Measurements from ENCODE around the gene PCDHGC4. TPM values are rescaled to one million over a fixed set of nuclear protein-coding genes. Genes with fewer than 3 reads are reported as not detected.

Gene PCDHGC4
- polyA plus RNA-seq, 1 donor, result 1.7 TPM

DNA sequence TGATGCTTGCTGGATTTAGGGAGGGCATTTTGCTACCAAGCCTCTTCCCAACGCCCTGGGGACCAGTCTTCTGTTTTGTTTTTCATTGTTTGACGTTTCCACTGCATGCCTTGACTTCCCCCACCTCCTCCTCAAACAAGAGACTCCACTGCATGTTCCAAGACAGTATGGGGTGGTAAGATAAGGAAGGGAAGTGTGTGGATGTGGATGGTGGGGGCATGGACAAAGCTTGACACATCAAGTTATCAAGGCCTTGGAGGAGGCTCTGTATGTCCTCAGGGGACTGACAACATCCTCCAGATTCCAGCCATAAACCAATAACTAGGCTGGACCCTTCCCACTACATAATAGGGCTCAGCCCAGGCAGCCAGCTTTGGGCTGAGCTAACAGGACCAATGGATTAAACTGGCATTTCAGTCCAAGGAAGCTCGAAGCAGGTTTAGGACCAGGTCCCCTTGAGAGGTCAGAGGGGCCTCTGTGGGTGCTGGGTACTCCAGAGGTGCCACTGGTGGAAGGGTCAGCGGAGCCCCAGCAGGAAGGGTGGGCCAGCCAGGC lies 27.0 kb downstream of the PCDHGC4 start:
- Histone ChIP-seq H3K4me3 (ENCODE audit: low read length) (no peak overlapping the region), H3K9me3 (ENCODE audit: control insufficient read depth, low read depth, low read length) (no peaks in the 10 kb centered on the region), H3K4me1 (ENCODE audit: control insufficient read depth, insufficient read depth, low read length) (peaks cover 3% of the 10 kb centered on the region), H3K36me3 (ENCODE audit: control insufficient read depth, insufficient read depth, low read length) (peaks cover 36% of the 10 kb centered on the region), H3K27me3 (ENCODE audit: control insufficient read depth, insufficient read depth, low read length) (peaks cover 12% of the 10 kb centered on the region), H3K27ac (ENCODE audit: low read length) (no peak overlapping the region)
- DNase-seq, result no peak
- no CpG with 5 or more reads among the region's 4 CpGs for WGBS (ENCODE audit: insufficient coverage, low lambda C conversion rate)

DNA sequence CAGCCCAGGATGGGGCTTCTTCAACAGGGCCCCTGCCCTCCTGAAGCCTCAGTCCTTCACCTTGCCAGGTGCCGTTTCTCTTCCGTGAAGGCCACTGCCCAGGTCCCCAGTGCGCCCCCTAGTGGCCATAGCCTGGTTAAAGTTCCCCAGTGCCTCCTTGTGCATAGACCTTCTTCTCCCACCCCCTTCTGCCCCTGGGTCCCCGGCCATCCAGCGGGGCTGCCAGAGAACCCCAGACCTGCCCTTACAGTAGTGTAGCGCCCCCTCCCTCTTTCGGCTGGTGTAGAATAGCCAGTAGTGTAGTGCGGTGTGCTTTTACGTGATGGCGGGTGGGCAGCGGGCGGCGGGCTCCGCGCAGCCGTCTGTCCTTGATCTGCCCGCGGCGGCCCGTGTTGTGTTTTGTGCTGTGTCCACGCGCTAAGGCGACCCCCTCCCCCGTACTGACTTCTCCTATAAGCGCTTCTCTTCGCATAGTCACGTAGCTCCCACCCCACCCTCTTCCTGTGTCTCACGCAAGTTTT lies 27.6 kb downstream of the PCDHGC4 start:
- WGBS (ENCODE audit: insufficient coverage, low lambda C conversion rate), result 0% methylated on average over 1 of the region's 28 CpGs

DNA sequence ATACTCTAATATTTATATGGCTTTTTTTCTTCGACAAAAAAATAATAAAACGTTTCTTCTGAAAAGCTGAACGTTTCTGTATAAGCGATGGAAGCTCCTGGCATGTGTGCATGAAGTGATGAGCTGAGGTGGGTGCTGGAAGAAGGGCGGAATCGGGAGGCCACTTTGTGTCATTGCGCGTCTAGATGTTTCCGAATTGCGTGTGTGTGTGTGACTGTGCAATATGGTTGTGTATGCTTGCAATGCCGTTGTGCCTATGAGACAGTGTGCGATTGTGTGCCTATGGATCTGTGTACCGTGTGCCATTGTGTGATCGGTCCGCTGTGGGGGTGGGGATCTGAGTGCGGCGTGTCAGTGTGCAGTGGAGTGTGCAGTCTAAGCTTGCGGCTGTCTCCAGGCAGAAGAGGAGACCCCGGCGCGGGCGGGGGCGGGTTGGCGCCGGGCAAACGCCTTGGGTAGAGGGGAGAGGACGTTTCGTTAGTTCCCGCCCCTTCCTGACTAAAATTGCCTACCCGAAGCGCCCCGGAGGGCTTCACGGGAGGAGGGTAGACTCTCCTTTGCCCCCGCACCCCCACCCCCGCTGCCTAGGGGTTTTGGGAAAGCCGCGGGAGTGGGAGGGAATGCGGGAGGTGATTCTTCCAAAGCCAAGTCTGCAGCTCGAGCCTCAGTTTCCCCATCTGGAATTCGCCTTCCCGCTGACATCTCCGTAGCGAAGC lies 28.2 kb downstream of the PCDHGC4 start:
- Histone ChIP-seq H3K4me1 (ENCODE audit: control insufficient read depth, insufficient read depth, low read length) (peaks cover 2% of the 10 kb centered on the region), H3K27ac (ENCODE audit: low read length) (peak overlapping the region; percentile 81)
- DNase-seq, result peak in 1 of 2 donors; percentile 48

More for the DNA sequence above, 27.6 kb downstream of the PCDHGC4 start:
- DNase-seq, result peak; percentile 59 to 66
- peaks cover 40% of the 10 kb centered on the region for H3K36me3 ChIP-seq (ENCODE audit: control insufficient read depth, insufficient read depth, low read length)
- H3K27me3 ChIP-seq (ENCODE audit: control insufficient read depth, insufficient read depth, low read length), result peaks cover 12% of the 10 kb centered on the region
- peaks cover 3% of the 10 kb centered on the region for H3K4me1 ChIP-seq (ENCODE audit: control insufficient read depth, insufficient read depth, low read length)
- no peaks in the 10 kb centered on the region for H3K9me3 ChIP-seq (ENCODE audit: control insufficient read depth, low read depth, low read length)
- H3K27ac ChIP-seq (ENCODE audit: low read length), result peak overlapping the region; percentile 81
- peak overlapping the region; percentile 49 for H3K4me3 ChIP-seq (ENCODE audit: low read length)

DNA sequence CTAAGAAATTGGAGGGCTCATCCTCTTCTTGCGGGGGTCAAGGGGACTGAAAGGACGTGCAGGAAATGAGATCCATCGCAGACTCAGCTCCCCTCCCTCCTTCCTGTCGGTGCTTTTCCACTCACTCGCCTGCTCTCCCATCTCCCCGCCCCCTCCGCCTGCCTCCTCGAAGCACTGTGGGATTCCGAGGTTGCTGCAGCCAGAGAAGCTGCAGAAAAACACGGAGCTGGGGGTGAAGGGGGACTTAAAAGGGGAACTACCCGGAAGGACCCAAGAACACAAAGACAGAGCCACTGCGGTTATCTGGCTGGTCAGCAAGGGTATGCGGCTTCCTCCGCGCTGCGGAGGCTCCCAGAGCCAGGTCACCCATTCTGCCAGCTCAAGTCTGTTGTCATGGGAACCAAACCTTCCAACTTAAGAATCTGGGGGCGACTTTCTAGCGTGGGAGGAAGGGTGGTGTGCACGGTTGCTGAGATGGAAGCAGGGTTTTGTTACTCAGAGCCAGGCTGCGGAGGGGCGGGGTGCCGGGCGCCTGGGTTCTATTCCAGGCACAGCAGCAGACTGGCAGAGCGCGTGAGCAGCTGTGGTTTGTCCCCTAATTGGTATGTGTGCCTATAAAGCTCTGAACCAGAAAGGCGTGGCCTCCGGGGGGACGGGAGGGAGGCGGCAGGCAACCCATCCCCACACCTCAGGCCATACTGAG lies 28.9 kb downstream of the PCDHGC4 start:
- no peaks in the 10 kb centered on the region for H3K9me3 ChIP-seq (ENCODE audit: control insufficient read depth, low read depth, low read length)
- peak overlapping the region; percentile 81 for H3K27ac ChIP-seq (ENCODE audit: low read length)
- H3K36me3 ChIP-seq (ENCODE audit: control insufficient read depth, insufficient read depth, low read length), result peaks cover 50% of the 10 kb centered on the region
- DNase-seq, result peak; percentile 57 to 69
- H3K27me3 ChIP-seq (ENCODE audit: control insufficient read depth, insufficient read depth, low read length), result peaks cover 7% of the 10 kb centered on the region
- no CpG with 5 or more reads among the region's 29 CpGs for WGBS (ENCODE audit: insufficient coverage, low lambda C conversion rate)
- H3K4me1 ChIP-seq (ENCODE audit: control insufficient read depth, insufficient read depth, low read length), result no peaks in the 10 kb centered on the region
- H3K4me3 ChIP-seq (ENCODE audit: low read length), result peak overlapping the region; percentile 49

More for the DNA sequence above, 28.2 kb downstream of the PCDHGC4 start:
- no peaks in the 10 kb centered on the region for H3K9me3 ChIP-seq (ENCODE audit: control insufficient read depth, low read depth, low read length)
- WGBS (ENCODE audit: insufficient coverage, low lambda C conversion rate), result 0% methylated on average over 1 of the region's 43 CpGs
- peak overlapping the region; percentile 49 for H3K4me3 ChIP-seq (ENCODE audit: low read length)
- H3K36me3 ChIP-seq (ENCODE audit: control insufficient read depth, insufficient read depth, low read length), result peaks cover 46% of the 10 kb centered on the region
- H3K27me3 ChIP-seq (ENCODE audit: control insufficient read depth, insufficient read depth, low read length), result peaks cover 11% of the 10 kb centered on the region

DNA sequence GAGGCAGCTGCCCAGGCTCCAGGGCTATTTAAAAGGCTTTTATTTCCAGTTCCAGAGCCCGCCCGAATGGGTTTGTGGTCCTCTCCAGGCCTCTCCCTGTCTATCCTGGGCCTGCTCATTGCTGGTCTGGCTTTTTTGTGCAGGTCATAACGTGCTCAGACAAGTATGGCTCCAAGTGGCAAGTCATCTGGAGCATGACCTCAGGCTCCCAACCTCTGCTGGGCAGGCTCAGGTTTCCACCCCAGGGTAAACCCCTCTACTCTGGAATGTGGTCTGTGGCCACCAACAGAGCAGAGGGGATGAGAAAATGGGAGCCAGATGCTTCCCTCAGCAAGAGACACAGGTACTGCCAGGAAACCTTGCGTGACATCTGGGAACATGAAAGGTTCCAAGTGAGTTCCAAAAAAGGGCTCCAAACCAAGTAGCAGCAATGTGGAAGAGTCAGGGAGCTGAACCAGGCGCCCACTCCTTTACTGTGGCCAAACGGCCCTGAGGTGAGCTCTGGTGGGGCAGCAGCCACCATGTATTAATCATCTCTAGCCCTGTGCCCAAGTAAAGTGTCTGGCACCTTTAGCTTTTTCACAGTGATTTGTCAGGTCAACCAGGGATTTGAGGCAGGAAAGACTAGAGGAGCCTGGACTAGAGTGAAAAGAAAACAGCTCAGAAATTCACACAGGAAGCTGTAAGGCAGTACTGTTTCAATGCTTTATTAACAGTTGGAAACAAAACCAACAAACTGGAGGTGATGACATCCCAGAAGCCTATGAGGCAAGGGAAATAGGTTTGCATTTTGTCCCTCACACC lies 29.7 kb downstream of the PCDHGC4 start:
- H3K27ac ChIP-seq (ENCODE audit: low read length), result peak overlapping the region; percentile 81
- H3K4me3 ChIP-seq (ENCODE audit: low read length), result no peak overlapping the region
- WGBS (ENCODE audit: insufficient coverage, low lambda C conversion rate), result no CpG with 5 or more reads among the region's 6 CpGs
- no peaks in the 10 kb centered on the region for H3K4me1 ChIP-seq (ENCODE audit: control insufficient read depth, insufficient read depth, low read length)
- peaks cover under 1% of the 10 kb centered on the region for H3K27me3 ChIP-seq (ENCODE audit: control insufficient read depth, insufficient read depth, low read length)
- no peaks in the 10 kb centered on the region for H3K9me3 ChIP-seq (ENCODE audit: control insufficient read depth, low read depth, low read length)
- H3K36me3 ChIP-seq (ENCODE audit: control insufficient read depth, insufficient read depth, low read length), result peaks cover 57% of the 10 kb centered on the region
- no peak for DNase-seq

DNA sequence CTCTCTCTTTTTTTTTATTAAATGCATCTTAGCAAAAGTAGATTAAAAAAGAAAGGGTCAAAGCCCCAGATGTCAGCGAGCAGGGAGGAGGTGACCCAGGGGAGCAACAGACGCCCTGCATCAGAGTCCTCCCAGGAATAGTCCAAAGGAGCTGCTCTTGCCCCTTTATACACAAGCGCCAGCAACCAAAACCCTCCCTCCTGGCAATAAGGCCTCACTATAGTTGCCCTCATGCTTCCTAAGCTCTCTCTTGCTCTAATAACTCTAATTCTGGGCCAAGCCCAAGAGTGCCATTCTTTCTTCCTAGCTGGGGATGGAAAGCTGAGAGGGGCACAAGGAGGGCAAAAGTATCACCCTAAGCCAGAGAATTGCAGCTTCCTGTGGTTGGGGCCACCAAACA lies 30.3 kb downstream of the PCDHGC4 start:
- H3K4me1 ChIP-seq (ENCODE audit: control insufficient read depth, insufficient read depth, low read length), result no peaks in the 10 kb centered on the region
- H3K27me3 ChIP-seq (ENCODE audit: control insufficient read depth, insufficient read depth, low read length), result no peaks in the 10 kb centered on the region
- no peak for DNase-seq
- no peak overlapping the region for H3K27ac ChIP-seq (ENCODE audit: low read length)
- no peak overlapping the region for H3K4me3 ChIP-seq (ENCODE audit: low read length)
- WGBS (ENCODE audit: insufficient coverage, low lambda C conversion rate), result no CpG with 5 or more reads among the region's 3 CpGs
- H3K36me3 ChIP-seq (ENCODE audit: control insufficient read depth, insufficient read depth, low read length), result peaks cover 61% of the 10 kb centered on the region
- H3K9me3 ChIP-seq (ENCODE audit: control insufficient read depth, low read depth, low read length), result no peaks in the 10 kb centered on the region

DNA sequence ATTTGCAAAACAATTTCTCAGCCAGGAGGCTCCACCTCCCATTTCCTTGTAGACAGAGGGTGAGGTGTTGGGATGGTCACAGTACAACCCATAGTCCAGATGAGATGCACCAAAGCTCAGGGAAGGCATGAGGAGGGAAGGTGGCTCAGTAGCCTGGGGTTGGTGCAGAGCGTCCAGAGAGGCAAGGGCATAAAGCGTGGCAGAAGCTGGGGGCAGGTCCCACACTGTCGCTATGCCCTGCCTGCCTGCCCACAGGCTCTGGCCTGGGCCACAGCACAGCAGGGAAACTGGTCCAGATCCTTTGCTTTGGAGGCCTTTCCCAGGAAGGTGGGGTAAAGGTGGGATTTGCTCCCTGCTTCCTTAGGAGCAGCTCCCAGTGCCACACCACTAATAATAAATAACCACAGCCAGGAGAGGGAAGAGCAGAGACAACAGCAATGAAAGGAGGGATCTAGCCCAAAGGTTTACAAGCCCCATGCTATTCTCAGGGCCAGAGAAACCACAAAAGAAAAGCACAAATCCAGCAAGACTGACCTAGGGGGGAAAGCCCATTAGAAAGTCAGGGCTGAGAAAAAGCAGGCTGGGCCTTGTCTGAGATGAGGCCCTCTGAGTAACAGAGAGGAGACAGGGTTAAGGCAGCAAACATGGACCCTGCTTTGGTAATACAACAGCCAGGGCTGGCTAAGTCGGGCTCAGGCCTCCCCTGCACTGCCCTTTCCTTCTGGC lies 31.3 kb downstream of the PCDHGC4 start:
- peaks cover 61% of the 10 kb centered on the region for H3K36me3 ChIP-seq (ENCODE audit: control insufficient read depth, insufficient read depth, low read length)
- H3K4me1 ChIP-seq (ENCODE audit: control insufficient read depth, insufficient read depth, low read length), result no peaks in the 10 kb centered on the region
- H3K4me3 ChIP-seq (ENCODE audit: low read length), result no peak overlapping the region
- H3K27me3 ChIP-seq (ENCODE audit: control insufficient read depth, insufficient read depth, low read length), result no peaks in the 10 kb centered on the region
- no peaks in the 10 kb centered on the region for H3K9me3 ChIP-seq (ENCODE audit: control insufficient read depth, low read depth, low read length)
- no CpG with 5 or more reads among the region's 4 CpGs for WGBS (ENCODE audit: insufficient coverage, low lambda C conversion rate)
- no peak for DNase-seq
- H3K27ac ChIP-seq (ENCODE audit: low read length), result no peak overlapping the region

DNA sequence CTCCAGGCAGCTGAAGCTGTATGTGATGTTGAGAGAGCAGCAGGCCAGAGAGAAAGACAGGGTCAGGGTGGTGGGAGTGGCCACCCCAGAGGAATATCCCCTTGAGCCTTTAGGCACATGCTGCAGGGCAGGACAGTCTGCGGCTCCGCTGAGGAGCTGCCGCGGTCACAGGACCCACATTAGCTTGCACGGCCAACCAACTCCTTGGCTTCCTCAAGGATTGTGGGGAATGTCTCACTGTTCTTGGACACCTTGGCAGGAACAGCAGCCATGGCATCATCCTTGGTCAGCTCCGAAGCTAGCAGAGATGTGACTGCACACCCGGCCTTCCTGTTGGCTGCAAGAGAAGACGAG lies 31.8 kb downstream of the PCDHGC4 start:
- Histone ChIP-seq H3K4me3 (ENCODE audit: low read length) (no peak overlapping the region), H3K4me1 (ENCODE audit: control insufficient read depth, insufficient read depth, low read length) (no peaks in the 10 kb centered on the region), H3K27ac (ENCODE audit: low read length) (no peak overlapping the region), H3K36me3 (ENCODE audit: control insufficient read depth, insufficient read depth, low read length) (peaks cover 60% of the 10 kb centered on the region), H3K9me3 (ENCODE audit: control insufficient read depth, low read depth, low read length) (no peaks in the 10 kb centered on the region), H3K27me3 (ENCODE audit: control insufficient read depth, insufficient read depth, low read length) (no peaks in the 10 kb centered on the region)
- no CpG with 5 or more reads among the region's 8 CpGs for WGBS (ENCODE audit: insufficient coverage, low lambda C conversion rate)
- DNase-seq, result no peak

DNA sequence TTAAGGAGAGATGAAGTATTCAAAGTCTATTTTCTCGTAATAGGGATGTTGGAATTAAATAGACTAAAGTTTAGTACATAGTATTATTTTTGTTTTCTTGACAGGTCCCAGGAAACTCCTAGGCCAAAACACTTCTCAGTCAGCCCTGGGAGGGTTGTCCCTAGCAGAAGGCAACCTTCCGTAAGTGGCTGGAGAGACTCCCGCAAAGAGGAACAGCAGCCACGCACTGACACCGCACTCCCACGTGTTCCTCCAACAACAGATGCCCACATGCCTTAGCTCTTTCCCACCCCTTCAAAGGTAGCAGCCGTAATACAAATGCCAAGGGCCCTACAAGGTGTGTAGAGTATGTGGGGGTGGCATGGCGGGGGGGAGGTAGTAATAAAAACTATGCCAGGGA lies 32.5 kb downstream of the PCDHGC4 start:
- DNase-seq, result no peak
- no peak overlapping the region for H3K4me3 ChIP-seq (ENCODE audit: low read length)
- no peaks in the 10 kb centered on the region for H3K27me3 ChIP-seq (ENCODE audit: control insufficient read depth, insufficient read depth, low read length)
- peaks cover 61% of the 10 kb centered on the region for H3K36me3 ChIP-seq (ENCODE audit: control insufficient read depth, insufficient read depth, low read length)
- no peaks in the 10 kb centered on the region for H3K9me3 ChIP-seq (ENCODE audit: control insufficient read depth, low read depth, low read length)
- no peaks in the 10 kb centered on the region for H3K4me1 ChIP-seq (ENCODE audit: control insufficient read depth, insufficient read depth, low read length)
- 100% methylated on average over 2 of the region's 8 CpGs for WGBS (ENCODE audit: insufficient coverage, low lambda C conversion rate)
- H3K27ac ChIP-seq (ENCODE audit: low read length), result no peak overlapping the region

Data from large intestine (tissue), 3 donors.